ENCODE results near the gene RABL3.
"Not testable (repeated sequence)": the region's sequence is repeated elsewhere in the genome, so short reads cannot be mapped to it uniquely, and the experiment has no call there.

The RABL3 gene

GRCh38 chr3:120743556-120744195, 1.4 kb upstream of the RABL3 start:
- DNase-seq: no peak

- DNase-seq: peak; percentile 19
These were observed 591 bp upstream of the RABL3 start for GRCh38 chr3:120742849-120743365.

- no peak for DNase-seq
These were observed 499 bp downstream of the RABL3 start for GRCh38 chr3:120741837-120742197.

- DNase-seq: no peak
These were observed 996 bp downstream of the RABL3 start for GRCh38 chr3:120741320-120741719.

GRCh38 chr3:120738006-120738405, 4.3 kb downstream of the RABL3 start:
- not testable (repeated sequence) for DNase-seq

- DNase-seq: no peak
These were observed 11.5 kb downstream of the RABL3 start for GRCh38 chr3:120730576-120731542.

GRCh38 chr3:120726791-120727190, 15.5 kb downstream of the RABL3 start:
- no peak for DNase-seq

- DNase-seq: peak; percentile 79
These were observed 23.0 kb downstream of the RABL3 start for GRCh38 chr3:120719167-120719834.

- no peak for DNase-seq
These were observed 29.1 kb downstream of the RABL3 start for GRCh38 chr3:120713262-120713661.

GRCh38 chr3:120710369-120710768, 31.9 kb downstream of the RABL3 start:
- DNase-seq: no peak

GRCh38 chr3:120708408-120708807, 33.9 kb downstream of the RABL3 start:
- DNase-seq: no peak

- DNase-seq: no peak
These were observed 35.4 kb downstream of the RABL3 start for GRCh38 chr3:120706950-120707349.

GRCh38 chr3:120705884-120706582, 36.3 kb downstream of the RABL3 start:
- DNase-seq: no peak

- DNase-seq: no peak
These were observed 43.0 kb downstream of the RABL3 start for GRCh38 chr3:120699333-120699732.

GRCh38 chr3:120693439-120694171, 48.7 kb downstream of the RABL3 start:
- no peak for DNase-seq

GRCh38 chr3:120689395-120689794, 52.9 kb downstream of the RABL3 start:
- no peak for DNase-seq

- DNase-seq: no peak
These were observed 54.2 kb downstream of the RABL3 start for GRCh38 chr3:120688121-120688520.

- no peak for DNase-seq
These were observed 56.9 kb downstream of the RABL3 start for GRCh38 chr3:120685411-120685810.

- no peak for DNase-seq
These were observed 57.4 kb downstream of the RABL3 start for GRCh38 chr3:120684896-120685295.

GRCh38 chr3:120683671-120684301, 58.5 kb downstream of the RABL3 start:
- DNase-seq: no peak

- no peak for DNase-seq
These were observed 59.1 kb downstream of the RABL3 start for GRCh38 chr3:120683213-120683612.
